Urinary bladder (tissue), 4 donors: Measurements from ENCODE around the gene SDCBP2. TPM values are rescaled to one million over a fixed set of nuclear protein-coding genes. Genes with fewer than 3 reads are reported as not detected.

ENCODE experiments used
- DNase-seq: peaks from one replicate; pipeline ENCODE4 v3.0.0-alpha.2; 2015; ENCODE audit errors: extremely low spot score
- H3K27ac ChIP-seq: one replicate; pipeline ENCODE4 v1.5.1; 2013; ENCODE audit warnings: low read depth, mild to moderate bottlenecking, moderate library complexity
- H3K36me3 ChIP-seq: one replicate; pipeline ENCODE4 v1.6.1; 2013; ENCODE audit warnings: mild to moderate bottlenecking, moderate library complexity; ENCODE audit not compliant: insufficient read depth
- H3K4me1 ChIP-seq: one replicate; pipeline ENCODE4 v1.6.1; 2013; ENCODE audit warnings: mild to moderate bottlenecking, moderate library complexity; ENCODE audit not compliant: insufficient read depth
- H3K4me3 ChIP-seq: one replicate; pipeline ENCODE4 v1.5.1; 2013; ENCODE audit warnings: low read depth, low read length
- WGBS: extraction: QIAGEN DNeasy Blood & Tissue Kit; methylation state at CpG from one replicate; pipeline ENCODE4 v1.1.7; 2013; 5-methylcytosine and 5-hydroxymethylcytosine counted together
- polyA plus RNA-seq: library from polyadenylated mRNA; stranded (reverse); fragments of 200-250 nt; gene quantifications from one replicate; pipeline ENCODE4 v1.2.3, GENCODE V29; 2013
- total RNA-seq: library from RNA; depleted of rRNA; stranded (reverse); fragments of >200 nt; gene quantifications from one replicate; pipeline ENCODE4 v1.2.3, GENCODE V29; 2014
- donor health status: healthy with polysubstance abuse.
- donor health status: healthy.

Gene SDCBP2
- total and polyA plus RNA-seq, 2 donors, result 1.9 to 12.7 TPM

- DNase-seq, result no peak
- H3K4me1 ChIP-seq, result no peaks in the 10 kb centered on the region
- no peaks in the 10 kb centered on the region for H3K36me3 ChIP-seq
- no peak overlapping the region for H3K4me3 ChIP-seq
- 86% methylated on average over 13 of the region's 13 CpGs for WGBS
- no peak overlapping the region for H3K27ac ChIP-seq
Measured at GRCh38 chr20:1308067-1308701, 20.8 kb downstream of the SDCBP2 start.

DNA sequence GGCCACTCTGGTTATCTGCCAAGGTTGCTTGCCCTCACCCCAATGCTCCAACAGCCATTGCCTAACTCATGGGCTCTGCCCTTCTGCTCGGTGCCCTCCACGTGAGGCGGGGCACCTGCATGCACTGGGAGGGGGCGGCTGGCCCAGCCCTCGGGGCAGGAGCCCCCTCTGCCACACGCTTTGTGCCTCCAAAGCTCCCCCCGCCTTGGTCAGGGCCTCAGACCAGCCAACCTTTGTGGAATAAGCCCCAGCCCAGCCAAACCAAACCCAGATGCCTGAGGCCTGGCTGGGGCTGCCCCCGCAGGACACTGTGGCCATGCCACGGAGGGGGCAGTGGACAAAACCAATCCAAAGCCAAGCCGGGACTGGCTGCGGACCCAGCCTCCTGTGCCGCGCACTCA lies 21.4 kb downstream of the SDCBP2 start:
- Histone ChIP-seq H3K36me3 (no peaks in the 10 kb centered on the region), H3K4me1 (no peaks in the 10 kb centered on the region), H3K4me3 (no peak overlapping the region), H3K27ac (no peak overlapping the region)
- DNase-seq, result no peak
- 89% methylated on average over 13 of the region's 13 CpGs for WGBS

DNA sequence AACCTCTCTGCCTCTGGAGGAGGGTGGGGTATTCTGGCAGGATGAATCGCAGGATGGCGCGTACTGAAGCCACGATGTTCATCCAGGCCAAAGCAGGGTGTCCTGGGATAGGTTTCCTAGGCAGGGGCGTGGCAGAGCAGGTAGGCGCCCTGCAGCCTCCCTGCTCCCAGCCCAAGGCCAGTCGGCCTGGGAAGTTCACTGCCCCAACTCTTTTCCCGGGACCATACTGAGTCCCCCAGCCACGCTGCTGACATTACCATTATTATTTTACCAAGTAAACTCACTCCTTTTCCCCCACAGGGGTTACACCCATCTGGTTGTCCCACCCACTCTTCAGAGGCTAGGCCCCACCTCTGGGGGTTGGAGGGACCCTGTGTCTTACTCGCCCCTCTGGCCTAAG lies 21.8 kb downstream of the SDCBP2 start:
- 91% methylated on average over 10 of the region's 10 CpGs for WGBS

DNA sequence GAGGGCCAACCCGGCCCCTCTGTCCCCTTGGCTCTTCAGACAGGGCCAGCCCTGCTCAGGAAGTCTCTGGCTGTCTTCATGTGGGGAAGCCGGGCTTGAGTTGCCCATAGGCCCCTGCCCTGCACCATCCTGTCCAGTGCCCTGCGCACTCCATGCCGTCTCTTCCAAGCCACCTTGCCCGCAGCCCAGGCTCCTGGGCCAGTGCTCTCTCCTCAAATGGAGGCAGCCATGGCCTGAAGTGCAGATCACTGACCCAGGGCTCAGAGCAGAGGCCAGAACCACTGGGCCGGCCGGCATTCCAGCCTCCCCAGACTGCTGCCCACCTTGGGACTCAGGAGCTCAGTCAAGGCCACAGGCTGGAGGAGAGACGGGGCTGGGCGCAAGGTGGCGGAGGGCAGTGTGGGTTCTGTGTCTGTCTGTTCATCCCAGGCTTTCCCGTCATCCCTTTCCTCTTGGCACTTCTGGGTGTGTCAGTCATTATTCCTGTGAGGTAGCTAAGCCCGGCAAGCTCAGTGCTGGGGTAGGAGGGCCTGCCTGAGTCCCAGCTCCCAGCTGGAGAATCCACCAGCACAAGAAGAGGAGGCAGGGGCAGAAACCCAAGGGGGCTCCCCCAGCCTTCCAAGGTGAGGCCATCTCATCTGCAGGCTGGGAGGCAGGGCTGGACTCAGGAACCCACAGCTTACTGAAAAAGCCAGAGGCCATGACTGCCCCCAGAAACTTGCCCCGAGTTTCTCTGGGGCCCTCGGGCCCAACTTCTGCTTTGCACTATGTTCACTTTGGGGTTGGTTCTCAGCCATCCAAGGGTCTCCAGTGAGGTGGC lies 22.4 kb downstream of the SDCBP2 start:
- Histone ChIP-seq H3K27ac (no peak overlapping the region), H3K4me3 (no peak overlapping the region), H3K4me1 (no peaks in the 10 kb centered on the region), H3K36me3 (no peaks in the 10 kb centered on the region)
- WGBS, result 77% methylated on average over 14 of the region's 14 CpGs
- DNase-seq, result no peak

More for the DNA sequence above, 21.8 kb downstream of the SDCBP2 start:
- no peak for DNase-seq
- Histone ChIP-seq H3K4me1 (no peaks in the 10 kb centered on the region), H3K27ac (no peak overlapping the region), H3K4me3 (no peak overlapping the region), H3K36me3 (no peaks in the 10 kb centered on the region)

DNA sequence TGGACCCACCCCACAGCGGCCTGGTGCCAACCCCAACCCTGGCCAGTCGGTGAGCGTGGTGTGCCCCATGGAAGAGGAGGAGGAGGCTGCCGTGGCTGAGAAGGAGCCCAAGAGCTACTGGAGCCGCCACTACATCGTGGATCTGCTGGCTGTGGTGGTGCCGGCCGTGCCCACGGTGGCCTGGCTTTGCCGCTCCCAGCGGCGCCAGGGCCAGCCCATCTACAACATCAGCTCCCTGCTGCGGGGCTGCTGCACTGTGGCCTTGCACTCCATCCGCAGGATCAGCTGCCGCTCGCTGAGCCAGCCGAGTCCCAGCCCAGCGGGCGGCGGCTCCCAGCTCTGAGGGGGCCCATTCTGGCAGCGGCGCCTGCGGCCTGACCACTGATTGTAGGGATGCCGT lies 23.2 kb downstream of the SDCBP2 start:
- 82% methylated on average over 24 of the region's 24 CpGs for WGBS
- Histone ChIP-seq H3K4me1 (no peaks in the 10 kb centered on the region), H3K36me3 (no peaks in the 10 kb centered on the region), H3K4me3 (no peak overlapping the region), H3K27ac (no peak overlapping the region)
- no peak for DNase-seq

DNA sequence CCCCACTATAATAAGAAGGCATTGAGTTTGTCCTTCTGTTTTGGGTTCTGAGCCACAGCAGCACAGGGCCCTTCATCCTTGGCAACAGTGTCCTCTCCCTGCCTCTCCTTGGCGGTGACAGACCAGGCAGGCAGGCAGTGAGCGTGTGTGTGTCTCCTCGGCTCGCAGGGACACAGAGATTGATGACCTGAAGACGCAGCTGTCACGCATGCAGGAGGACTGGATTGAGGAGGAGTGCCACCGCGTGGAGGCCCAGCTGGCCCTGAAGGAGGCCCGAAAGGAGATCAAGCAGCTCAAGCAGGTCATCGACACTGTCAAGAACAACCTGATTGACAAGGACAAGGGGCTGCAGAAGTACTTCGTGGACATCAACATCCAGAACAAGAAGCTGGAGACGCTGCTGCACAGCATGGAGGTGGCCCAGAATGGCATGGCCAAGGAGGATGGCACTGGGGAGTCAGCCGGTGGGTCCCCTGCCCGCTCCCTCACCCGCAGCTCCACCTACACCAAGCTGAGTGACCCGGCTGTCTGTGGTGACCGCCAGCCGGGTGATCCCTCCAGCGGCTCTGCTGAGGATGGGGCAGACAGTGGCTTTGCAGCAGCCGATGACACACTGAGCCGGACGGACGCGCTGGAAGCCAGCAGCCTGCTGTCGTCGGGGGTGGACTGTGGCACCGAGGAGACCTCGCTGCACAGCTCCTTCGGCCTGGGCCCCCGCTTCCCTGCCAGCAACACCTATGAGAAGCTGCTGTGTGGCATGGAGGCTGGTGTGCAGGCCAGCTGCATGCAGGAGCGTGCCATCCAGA lies 24.0 kb downstream of the SDCBP2 start:
- H3K36me3 ChIP-seq, result no peaks in the 10 kb centered on the region
- DNase-seq, result no peak
- WGBS, result 79% methylated on average over 31 of the region's 31 CpGs
- no peaks in the 10 kb centered on the region for H3K4me1 ChIP-seq
- no peak overlapping the region for H3K4me3 ChIP-seq
- H3K27ac ChIP-seq, result no peak overlapping the region

- no peak overlapping the region for H3K4me3 ChIP-seq
- H3K27ac ChIP-seq, result no peak overlapping the region
- H3K36me3 ChIP-seq, result no peaks in the 10 kb centered on the region
- WGBS, result 86% methylated on average over 12 of the region's 12 CpGs
- no peaks in the 10 kb centered on the region for H3K4me1 ChIP-seq
- DNase-seq, result no peak
Measured at GRCh38 chr20:1302685-1303541, 26.0 kb downstream of the SDCBP2 start.

DNA sequence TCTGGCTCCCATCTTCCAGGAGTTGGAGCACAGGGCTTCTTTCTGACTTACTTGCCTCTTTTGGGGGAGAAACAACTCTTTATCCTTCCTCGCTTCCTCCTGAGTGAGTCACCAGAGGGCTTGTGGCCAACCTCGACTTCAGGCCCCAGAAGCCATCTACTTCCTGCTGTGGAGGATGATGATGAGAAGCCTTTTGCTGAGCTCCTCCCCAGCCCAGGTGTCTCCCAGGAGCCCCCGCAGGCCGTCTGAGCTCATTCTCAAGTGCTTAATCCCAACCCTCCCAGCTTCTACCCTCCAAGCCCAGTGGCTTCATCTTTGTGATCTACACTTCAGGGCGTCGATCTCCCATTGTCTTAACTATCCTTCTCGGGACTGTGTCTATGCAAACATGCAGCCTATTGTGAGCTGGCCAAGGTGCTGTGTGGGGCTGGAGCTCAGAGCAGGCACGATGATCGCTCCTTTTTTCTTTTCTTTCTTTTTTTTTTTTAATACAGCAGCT lies 27.9 kb downstream of the SDCBP2 start:
- WGBS, result 57% methylated on average over 9 of the region's 9 CpGs
- Histone ChIP-seq H3K27ac (no peak overlapping the region), H3K4me3 (no peak overlapping the region), H3K4me1 (no peaks in the 10 kb centered on the region), H3K36me3 (no peaks in the 10 kb centered on the region)
- DNase-seq, result no peak

GRCh38 chr20:1300083-1300840 lies 28.7 kb downstream of the SDCBP2 start:
- Histone ChIP-seq H3K27ac (no peak overlapping the region), H3K4me1 (no peaks in the 10 kb centered on the region), H3K4me3 (no peak overlapping the region), H3K36me3 (no peaks in the 10 kb centered on the region)
- no peak for DNase-seq
- WGBS, result 94% methylated on average over 18 of the region's 18 CpGs

GRCh38 chr20:1299522-1299921 lies 29.4 kb downstream of the SDCBP2 start:
- DNase-seq, result no peak
- no peaks in the 10 kb centered on the region for H3K4me1 ChIP-seq
- no peak overlapping the region for H3K27ac ChIP-seq
- H3K4me3 ChIP-seq, result no peak overlapping the region
- 82% methylated on average over 9 of the region's 9 CpGs for WGBS
- H3K36me3 ChIP-seq, result no peaks in the 10 kb centered on the region

DNA sequence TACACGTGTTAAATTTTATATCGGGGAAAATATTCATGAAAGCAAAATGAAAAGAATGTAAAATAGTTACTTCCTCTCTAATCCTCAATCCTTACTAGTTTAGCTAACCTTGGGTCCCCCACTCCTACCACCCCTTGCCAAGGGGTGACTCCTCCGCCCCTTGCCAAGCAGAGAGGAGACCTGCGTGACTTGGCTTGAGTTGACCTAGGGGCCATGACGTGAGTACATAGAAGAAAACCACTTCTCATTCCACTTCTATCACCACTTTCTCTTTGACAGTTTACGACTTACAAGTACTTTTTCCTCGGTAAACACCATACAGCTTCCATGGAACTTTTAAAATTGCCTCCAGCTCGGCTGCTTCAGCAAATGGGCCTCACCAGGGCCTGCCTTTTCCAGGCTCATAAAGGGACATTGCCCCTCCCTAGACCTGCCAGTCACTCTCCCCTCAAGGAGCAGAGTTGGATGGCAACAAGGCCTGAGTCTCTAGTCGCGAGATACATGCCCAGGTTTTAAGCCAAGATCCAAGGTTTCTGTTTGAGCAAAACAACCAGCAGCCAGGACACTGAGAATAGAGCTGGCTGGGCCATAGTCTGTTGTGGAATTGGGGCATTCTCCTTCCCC lies 29.9 kb downstream of the SDCBP2 start:
- Histone ChIP-seq H3K4me3 (no peak overlapping the region), H3K36me3 (no peaks in the 10 kb centered on the region), H3K4me1 (no peaks in the 10 kb centered on the region), H3K27ac (no peak overlapping the region)
- 70% methylated on average over 10 of the region's 10 CpGs for WGBS
- no peak for DNase-seq

DNA sequence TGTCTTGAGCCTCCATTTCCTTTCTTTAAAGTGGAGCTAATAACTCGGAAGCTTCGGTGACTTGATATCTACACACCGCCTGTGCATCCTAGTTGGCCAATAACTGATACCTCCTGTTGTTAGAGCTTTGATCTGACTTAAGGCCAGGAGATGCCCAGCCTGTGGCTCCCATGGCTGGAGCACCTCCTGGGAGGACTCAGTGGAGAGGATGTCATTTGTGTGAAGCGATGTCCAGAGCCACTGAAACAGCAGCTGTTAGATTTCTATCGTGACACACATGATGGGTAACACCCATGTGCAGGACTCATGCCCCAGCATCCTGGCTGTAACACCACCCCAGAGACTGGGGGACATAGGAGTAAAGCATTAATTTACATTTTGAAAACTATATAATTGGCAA lies 30.8 kb downstream of the SDCBP2 start:
- no peak overlapping the region for H3K27ac ChIP-seq
- WGBS, result 82% methylated on average over 5 of the region's 5 CpGs
- H3K4me3 ChIP-seq, result no peak overlapping the region
- no peak for DNase-seq
- no peaks in the 10 kb centered on the region for H3K36me3 ChIP-seq
- no peaks in the 10 kb centered on the region for H3K4me1 ChIP-seq
